ENCODE data around the gene MAP7.

The MAP7 gene

DNA sequence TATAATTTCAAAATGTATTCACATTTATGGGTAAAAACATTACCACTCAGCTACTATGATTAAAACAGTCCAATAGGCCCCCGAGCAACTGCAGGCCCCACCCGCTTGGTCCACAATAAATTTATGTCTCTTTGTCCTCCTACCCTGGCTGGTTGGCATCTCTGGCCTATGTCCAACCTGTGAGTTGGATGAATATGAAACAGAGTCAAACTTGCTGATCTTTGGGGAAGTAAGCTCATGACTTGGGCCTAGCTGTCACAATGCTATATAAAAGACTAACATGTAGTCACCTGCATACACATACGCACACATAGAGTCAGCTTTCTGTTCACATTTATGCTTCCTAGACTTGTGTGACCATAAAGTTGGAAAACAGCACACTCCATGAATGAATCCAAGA is 20.5 kb downstream of the MAP7 start:
- no peak for DNase-seq (ENCODE audit: low spot score)

DNA sequence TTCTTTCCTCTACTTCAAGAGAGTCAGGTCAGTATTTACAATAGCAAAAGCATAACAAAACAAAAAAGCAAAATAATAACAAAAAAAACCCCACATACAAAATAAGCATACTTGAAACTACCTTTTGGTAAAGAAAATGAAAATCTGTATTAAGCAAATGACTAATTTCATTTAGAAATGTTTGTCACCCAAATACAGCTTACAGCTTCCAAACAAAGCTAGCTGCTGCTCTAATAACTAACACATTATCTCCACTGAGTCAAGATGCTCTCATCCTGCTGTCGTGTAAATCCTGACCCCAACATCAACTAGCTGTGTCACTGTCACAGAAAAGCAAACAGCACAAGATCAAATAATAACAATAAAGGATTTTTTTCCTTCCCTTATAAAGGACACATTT is 21.7 kb downstream of the MAP7 start:
- DNase-seq (ENCODE audit: low spot score) = no peak

DNA sequence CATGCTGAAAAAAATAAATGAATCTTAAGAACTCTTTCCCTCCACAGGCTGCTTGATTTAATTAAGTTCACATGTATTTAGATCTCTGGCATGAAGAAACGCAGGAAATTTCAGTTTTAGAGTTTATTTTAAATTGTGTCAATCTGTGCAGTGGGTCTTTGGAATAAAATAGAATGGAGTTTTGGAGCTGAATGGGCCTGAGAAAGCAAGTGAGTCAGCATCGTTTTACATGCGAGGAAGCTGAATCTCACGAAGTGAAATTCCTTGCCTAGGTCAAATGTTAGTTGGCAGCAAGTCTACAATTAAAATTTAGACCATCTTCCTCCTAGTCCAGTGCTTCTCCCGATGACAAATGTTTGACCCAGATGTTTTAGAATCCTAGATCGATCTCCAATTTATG is 22.4 kb downstream of the MAP7 start:
- DNase-seq (ENCODE audit: low spot score) = no peak

DNA sequence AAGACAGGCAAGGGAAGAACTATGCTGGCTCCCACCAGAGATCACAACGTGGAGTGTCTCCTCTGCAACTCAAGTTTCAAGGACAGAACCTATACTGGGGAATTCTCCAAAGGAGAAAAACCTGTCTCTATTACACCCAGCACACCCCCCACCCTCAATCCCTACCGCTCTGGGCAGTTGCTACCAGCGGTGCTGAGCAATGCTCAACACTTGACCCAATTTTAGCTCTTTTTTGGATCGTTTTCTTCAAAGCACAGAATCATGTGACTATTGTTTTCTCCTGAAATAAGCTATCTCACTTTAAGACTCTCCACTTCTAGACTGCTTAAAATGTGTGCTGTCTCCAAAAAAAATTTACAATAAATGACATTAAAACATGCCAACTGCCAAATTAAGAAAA is 23.3 kb downstream of the MAP7 start:
- DNase-seq (ENCODE audit: low spot score) = no peak

DNA sequence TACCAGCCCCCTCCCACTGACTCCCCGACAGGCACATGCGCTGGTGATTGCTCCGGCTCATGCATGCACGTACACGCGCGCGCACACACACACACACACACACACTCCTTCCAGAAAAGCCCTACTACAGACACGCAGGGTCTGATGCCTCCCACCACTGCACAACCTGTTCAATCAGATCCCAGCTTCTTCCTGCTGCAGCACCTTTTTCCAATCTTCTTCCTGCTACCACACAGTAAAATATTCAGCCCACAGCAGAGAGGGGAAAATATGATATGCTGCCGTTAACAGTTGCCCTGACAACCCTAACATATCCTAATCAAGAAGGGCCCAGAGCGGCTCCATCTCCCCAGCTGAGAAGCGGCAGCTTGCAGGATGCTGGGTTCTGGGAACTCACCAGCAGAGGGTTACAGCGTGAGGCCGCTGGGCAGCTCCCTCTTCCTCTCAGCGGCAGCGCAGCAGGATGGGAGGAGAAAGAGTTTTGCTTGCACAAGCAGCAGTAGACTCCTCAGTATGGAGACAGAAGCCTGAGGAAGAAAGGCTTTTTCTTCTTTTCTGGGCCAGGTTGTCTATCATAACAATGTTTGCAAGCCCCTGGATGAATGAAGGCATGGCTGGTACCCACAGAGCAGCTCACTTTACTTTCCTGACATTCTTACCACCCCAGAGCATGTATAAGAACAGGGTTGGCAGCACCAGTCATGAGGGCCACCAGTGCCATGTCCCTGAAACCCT is 23.9 kb downstream of the MAP7 start:
- DNase-seq (ENCODE audit: low spot score) = peak; percentile 42

DNA sequence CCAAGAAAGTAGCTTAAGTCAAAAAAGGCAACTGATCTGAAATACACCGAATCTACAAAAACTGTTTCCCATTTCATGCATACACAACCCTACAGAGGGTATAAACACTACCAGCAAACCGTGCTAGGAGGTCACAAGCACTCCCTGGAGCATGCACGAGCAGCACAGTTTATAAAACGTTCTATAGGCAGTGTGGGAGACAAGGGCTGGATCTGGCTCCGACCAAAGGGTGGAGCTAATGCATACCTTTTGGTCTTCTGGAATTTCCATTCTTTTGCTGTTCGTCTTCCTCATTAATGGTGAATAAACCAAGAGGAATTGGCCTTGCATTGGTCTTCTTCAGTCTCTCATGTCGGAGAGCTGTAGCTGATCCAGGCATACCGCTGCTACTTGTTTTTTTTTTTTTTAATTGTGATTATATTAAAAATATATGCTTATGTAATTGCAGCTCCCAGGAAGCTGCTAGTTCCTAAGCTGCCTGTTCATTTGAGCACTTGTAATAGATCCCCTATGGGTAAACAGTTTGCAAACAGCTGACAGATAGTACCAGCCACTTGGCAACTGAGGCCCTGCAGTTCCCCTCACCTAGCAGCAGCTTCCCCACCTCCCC is 24.5 kb downstream of the MAP7 start:
- DNase-seq (ENCODE audit: low spot score) = no peak

DNA sequence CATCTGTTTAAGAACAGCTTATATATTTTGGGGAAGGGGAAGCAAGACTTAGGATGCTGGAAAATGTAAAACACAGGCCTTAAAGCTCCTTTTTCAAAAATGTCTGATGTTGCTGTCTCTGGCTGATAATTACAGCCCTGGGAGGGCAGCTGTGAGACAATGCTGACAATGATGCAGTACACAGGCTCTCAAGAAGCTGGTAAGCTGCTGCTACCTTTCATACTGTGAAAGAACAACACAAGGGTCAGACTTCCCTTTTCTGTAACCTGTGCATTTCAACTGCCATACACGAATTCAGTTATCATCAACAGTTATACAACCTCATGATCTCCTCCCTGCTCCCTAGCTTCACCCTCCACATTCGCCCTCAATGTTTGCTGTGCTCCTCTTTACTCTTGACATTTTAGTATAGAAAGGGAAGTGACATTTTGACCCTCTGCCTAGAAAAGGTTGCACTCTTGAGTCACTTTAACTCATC is 25.2 kb downstream of the MAP7 start:
- no peak for DNase-seq (ENCODE audit: low spot score)

DNA sequence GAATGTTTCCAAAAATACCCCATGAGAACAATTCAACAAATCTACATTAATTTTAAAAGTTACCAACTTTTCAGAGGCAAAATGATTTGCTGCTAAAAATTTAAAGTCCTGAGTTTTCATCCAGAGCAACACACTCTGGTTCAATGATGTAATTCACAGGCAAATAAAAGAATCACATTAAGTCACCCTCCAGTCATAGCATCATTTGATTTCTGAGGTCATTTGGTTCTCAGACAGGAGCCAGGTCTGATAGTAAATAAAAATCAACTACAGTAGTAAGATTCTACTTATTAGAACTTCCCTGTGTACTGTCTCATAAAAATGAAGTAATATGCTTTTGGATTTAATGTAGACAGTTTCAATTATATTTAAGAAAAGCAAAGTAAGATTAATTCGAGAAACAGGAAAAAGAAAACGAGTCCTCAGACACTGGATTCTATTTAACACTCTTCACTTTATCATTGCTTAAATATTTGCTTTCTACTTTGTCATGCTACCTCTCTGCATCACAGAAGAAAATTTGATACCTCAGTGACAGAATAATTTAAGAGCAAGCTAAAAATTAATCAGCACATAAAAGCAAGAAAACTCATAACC is 25.8 kb downstream of the MAP7 start:
- no peak for DNase-seq (ENCODE audit: low spot score)

DNA sequence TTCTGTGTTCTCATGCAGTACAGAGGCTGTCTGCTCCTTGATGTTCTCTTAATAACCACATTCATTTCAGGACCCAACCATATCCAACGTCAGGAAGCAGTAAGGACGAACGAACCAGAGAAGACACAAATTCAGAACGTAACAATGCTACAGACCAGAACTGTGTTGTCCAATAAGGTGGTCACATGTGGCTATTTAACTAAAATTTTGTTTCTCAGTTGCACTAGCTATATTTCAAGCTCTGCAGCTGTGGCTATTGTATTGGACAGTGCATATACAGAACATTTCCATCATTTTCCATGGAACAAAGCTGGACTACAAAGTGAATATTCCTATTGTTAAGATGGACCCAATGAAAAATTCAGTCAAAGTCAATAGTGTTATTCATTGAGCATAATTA is 27.0 kb downstream of the MAP7 start:
- no peak for DNase-seq (ENCODE audit: low spot score)

DNA sequence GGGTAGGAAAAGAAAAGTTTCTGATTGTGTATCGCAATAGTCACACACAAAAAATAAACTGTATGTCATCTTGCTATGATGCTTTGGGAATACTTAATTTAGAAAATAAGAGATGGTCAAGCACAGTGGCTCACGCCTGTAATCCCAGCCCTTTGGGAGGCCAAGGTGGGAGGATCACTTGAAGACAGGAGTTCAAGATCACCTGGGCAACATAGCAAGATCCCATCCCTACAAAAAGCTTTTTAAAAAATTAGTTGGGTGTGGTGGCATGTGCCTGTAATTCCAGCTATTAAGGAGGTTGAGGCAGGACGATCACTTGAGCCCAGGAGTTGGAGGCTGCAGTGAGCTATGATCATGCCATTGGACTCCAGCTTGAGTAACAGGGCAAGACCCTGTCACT is 27.6 kb downstream of the MAP7 start:
- DNase-seq (ENCODE audit: low spot score) = no peak

DNA sequence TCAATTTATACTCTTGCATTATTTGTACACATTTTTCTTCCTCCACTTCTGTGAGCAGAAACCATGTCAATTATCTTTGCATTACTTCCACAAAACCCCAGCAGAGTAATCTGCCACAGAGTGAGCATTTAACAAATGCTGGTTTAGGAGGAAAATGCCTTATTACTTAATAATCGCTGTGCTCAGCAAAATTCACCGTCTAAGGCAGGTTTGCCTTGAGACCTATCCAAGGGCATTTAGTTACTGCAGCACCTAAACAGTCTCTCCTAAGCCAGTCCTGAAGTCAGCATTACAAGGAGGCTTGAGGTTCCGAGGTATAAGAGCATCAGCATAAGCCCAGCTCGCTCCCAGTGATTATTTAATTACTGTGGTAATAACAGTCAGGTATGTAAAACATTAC is 28.3 kb downstream of the MAP7 start:
- DNase-seq (ENCODE audit: low spot score) = no peak

DNA sequence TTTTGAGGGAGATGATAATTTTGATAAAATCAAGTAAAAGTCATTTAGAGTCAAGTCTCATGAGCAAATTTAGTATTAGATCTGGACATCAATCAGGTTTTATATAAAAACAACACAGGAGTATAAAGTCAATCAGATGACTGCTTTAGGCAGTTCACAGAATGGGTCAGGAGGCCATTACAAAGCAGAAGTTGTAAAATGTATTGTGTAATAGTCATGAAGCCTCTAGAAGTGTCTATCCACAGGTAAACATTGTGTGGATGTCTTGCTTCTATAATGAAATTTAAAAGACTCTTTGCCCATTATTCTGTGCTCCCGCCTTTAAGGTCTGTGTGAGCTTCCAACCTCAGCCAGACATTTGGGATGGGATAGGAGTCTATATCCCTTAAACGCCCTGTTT is 28.8 kb downstream of the MAP7 start:
- DNase-seq (ENCODE audit: low spot score) = no peak

DNA sequence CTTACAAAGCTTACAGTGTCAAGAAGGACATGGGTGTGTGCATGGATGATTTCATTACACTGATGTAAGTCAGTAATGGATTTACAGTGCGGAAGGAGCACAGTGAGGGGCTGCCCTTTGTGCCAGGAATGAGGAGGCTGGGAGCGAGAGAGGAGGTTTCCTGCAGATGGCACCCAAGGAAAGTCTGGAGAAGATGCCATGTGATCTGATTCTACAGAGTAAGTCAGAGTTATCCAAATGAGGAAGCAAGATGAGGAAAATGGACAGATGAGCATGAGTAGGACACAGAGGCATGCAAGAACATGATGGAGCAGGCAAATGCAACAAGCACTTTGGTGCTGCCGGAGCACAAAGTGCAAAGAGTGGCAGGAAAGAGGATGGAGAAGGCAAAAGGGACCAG is 29.7 kb downstream of the MAP7 start:
- no peak for DNase-seq (ENCODE audit: low spot score)

DNA sequence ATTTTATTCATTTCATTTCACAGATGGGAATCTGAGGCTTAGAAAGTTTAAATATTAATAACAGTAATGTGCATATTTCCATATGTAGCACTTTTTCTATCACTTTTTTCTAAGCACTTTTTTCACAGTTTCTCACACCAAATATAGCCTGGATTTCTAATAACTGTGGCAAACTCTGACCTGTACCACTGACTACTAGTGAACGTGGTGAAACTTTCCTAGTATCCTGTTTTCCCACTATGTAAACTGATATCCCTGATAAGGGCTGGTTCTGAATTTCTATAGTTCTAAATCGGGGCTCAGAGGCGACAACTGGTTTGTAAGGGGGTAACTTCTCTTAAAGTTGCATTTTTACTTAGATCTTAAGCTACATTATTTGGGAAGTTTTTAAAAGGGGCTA is 32.6 kb downstream of the MAP7 start:
- DNase-seq (ENCODE audit: low spot score) = no peak

DNA sequence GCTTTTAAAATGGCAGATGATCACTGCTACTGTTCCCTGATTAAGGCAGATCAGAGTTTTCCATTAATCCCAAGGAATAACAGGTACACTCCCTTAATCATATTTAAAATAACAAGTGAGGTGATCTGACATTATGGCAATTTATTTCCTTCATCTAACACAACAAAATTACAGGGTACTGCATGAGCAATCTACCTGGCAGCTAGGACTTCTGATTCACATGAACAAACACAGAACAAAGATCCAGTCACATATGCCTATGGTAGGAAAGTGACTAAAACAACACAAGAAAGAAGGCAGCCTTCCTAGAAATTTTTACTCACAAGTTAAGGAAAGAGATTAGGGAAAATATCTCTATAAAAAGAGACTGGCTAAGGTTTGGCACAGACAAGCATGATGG is 33.2 kb downstream of the MAP7 start:
- no peak for DNase-seq (ENCODE audit: low spot score)

DNA sequence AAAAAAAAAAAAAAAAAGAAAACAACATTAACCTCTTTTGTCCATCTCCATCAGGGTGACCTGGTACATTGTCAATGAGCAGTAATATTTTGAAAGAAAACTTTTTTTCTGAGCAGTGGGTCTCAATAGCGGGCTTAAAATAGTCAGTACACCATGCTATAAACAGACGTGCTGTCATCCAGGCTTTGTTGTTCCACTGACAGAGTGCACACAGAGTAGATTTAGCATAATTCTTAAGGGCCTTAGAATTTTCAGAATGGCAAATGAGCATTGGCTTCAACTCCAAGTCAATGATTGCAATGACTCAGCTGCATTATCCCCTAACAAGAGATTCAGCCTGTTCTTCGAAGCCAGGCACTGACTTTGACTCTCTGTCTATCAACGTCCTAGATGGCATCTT is 35.6 kb downstream of the MAP7 start:
- no peak for DNase-seq (ENCODE audit: low spot score)

DNA sequence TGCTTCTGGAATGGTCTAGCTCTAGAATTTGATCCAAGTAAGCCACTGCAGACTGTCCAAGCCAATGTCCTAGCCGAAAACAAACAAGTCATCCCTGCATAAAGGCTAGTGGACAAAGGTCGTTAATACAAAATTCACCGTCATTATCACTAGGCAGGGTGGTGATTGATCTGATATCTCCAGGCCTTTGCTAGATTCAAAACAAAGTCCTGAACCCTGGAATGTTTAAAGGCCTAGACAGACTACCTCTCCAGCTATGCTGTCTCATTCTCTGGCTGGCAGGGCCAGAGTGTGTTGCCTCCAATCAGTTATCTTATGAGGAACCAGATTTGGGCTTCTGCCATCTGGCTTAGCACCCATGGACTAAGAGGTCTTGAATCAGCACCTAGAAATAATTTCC is 38.3 kb downstream of the MAP7 start:
- no peak for DNase-seq (ENCODE audit: low spot score)

DNA sequence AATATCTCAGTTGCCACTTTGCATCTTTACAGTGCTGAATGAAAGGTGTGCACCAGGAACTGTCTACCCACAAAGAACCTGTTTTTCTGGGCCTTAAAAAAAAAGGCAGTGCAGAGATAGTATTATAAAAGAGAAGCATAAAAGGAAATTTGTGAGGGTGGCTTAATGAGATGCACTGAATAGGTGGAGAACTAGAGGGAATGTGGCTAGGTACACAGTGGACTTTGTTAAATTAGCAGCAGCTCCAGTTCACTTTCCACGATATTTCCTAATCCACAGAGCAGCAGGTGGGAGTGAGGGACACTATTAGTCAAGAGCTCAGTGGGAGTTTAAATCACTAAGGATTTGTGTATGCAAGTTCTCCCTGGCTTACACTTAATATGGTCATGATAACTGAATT is 38.8 kb downstream of the MAP7 start:
- DNase-seq (ENCODE audit: low spot score) = no peak

DNA sequence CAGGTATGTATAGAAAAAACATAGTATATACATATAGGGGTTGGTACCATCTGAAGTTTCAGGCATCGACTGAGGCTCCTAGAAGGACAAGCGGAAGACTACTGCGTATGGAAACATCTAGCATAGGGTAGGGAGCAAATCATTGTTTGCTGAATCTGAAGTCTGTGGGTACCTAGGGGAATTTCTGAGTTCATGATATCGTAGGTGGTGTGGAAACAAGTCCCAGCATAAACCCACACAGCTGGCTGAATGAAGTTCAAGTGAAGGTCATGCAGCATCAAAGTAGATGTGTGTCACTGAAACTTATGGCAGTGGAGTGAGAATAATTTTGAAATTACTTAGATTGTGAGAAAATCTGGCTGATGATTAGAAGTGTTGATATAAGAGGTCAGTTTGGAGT is 39.4 kb downstream of the MAP7 start:
- no peak for DNase-seq (ENCODE audit: low spot score)

DNA sequence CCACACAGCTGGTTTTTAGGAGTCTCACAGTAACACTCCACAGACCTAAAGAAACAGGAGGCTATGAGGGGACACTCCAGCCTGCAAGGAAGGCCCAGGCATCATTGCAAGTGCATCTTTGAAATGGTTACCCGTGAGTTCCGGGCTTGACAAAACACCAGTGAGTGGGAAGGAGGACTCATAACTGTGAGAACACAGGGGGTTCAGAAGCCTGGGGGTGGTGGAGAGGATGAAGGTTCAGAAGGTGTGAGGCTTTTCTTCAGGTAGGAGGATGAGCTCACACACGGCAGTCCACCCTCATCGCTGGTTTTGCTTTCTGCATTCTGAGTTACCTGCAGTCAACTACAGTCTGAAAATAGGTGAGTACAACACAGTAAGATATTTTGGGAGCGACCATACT is 39.9 kb downstream of the MAP7 start:
- DNase-seq (ENCODE audit: low spot score) = no peak

DNA sequence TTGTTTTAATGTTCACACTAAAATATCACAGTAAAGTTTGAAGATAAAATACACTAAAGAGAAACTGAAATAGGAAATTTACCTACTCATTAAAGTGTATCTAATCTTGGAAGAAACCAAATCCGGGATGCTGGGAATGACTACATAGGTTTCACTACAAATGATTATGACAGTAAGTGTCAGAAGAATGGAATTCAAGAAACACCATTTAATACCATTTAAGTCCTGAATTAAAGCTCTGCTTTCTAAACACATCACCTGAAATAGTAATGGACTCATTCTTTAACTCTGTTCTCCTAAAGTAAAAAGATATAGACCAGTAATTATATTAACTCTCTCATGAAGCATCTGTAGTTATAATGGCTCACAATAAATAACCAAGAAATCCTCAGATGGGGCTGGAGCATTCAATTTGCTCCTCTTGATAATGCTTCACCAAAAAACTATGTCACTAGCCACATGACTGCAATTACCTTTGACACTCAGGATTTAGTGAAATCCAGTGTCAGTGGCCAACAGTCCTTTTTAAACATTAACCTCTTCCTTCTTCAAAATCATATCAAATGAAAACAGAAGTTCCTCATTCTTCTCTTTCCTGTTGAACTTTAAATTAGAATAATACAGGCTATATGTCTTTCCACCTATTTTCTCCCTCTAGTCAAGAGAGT is 41.4 kb downstream of the MAP7 start:
- DNase-seq (ENCODE audit: low spot score) = no peak

DNA sequence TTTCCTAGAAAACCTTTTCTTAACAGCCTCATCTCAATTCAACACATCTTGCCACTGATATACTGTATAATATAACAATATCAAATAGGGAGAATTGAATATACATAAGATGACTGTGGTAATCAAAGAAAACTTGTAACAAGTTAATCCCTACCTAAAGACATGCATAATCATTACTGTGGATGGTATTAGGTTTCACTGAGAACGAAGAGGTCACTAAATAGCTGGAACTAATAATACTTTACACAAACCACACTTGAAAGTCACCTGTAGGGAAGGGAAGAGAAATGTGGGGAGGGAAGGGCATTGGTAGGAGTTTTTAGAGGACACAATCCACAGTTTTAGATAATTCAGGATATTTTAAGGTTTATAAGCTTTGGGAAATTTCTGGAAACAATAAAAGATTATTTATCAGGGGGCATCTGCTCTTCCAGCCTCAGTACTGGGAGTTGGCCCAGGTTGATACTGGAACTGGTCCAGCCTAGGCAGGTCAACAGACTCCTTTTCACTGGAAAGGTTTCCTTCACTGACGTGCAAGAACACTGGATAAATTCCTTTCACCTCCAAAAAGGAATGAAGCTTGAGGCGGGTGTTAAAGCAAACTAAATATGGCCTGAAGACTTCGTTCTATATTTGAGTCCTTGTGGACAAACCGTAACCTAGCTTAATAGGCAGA is 44.0 kb downstream of the MAP7 start:
- DNase-seq (ENCODE audit: low spot score) = no peak
